ENCODE measurements around the gene CBFA2T2. TPM values are rescaled to one million over a fixed set of nuclear protein-coding genes. Genes with fewer than 3 reads are reported as not detected.

CBFA2T2 gene
- total and polyA plus RNA-seq, 2 donors (not counting 1 experiment from before 2014, with no cell fraction given): 26.9 to 30.0 TPM

- Mint-ChIP-seq H3K9me3 (ENCODE audit: insufficient read depth) (no peaks in the 10 kb centered on the region), H3K27ac (no peak overlapping the region), H3K4me3 (no peak overlapping the region), H3K27me3 (no peaks in the 10 kb centered on the region), H3K4me1 (peaks cover 12% of the 10 kb centered on the region)
- no peak overlapping the region for H3K27ac ChIP-seq (ENCODE audit: low read length in 2 of 2)
- ATAC-seq (ENCODE audit: low read depth) (no peak), DNase-seq (no peak)
- no peaks in the 10 kb centered on the region for H4K20me1 ChIP-seq (ENCODE audit: control insufficient read depth, insufficient read depth, low read length, poor library complexity, severe bottlenecking)
- H3K4me1 ChIP-seq (ENCODE audit: control insufficient read depth in 2 of 2, insufficient read depth in 2 of 2, low read length in 2 of 2): peaks cover 10% of the 10 kb centered on the region in 2 donors
- no peaks in the 10 kb centered on the region for H3K79me2 ChIP-seq (ENCODE audit: control insufficient read depth, insufficient read depth, low read length)
- H3K27me3 ChIP-seq (replicated peaks in 1 of 4; ENCODE audit: control extremely low read depth in 1 of 4, control insufficient read depth in 3 of 4, insufficient read depth in 4 of 4, low read length in 3 of 4): no peaks in the 10 kb centered on the region
- no peaks in the 10 kb centered on the region for H3K36me3 ChIP-seq (replicated peaks in 1 of 2; ENCODE audit: control extremely low read depth in 1 of 2, control insufficient read depth in 1 of 2, extremely low read depth in 1 of 2, insufficient read depth in 2 of 2, low read length in 1 of 2)
- no peak for TF ChIP-seq CTCF (IDR thresholded peaks at IDR 0.05)
- TF ChIP-seq EZH2 (IDR thresholded peaks at IDR 0.05; ENCODE audit: borderline replicate concordance, insufficient read depth, low read depth, low read length, poor library complexity, severe bottlenecking): no peak
- POLR2A ChIA-PET: no interaction called here
- H3K9me3 ChIP-seq (ENCODE audit: control extremely low read depth in 1 of 3, control insufficient read depth in 2 of 3, insufficient read depth in 1 of 3, low read length in 2 of 3): no peaks in the 10 kb centered on the region
- no peak overlapping the region for H3K4me3 ChIP-seq (ENCODE audit: control extremely low read depth in 1 of 5, extremely low read depth in 1 of 5, insufficient read depth in 1 of 5, low read depth in 2 of 5, low read length in 4 of 5)
- intact Hi-C loops (cut with micrococcal nuclease): no loop called here
- no peak overlapping the region for H2AFZ ChIP-seq (ENCODE audit: insufficient read depth, low read depth, low read length, poor library complexity, severe bottlenecking)
- CTCF ChIA-PET: interaction anchor here (1.6 to 2.5 kb wide), 3 partner anchors 14 to 193 kb away, joined by 4 to 7 read pairs (median 7); partner anchors contain the start of gene CBFA2T2
- WGBS (ENCODE audit: insufficient coverage): 86% methylated on average over 3 of the region's 11 CpGs
- no peak overlapping the region for H3K9ac ChIP-seq (ENCODE audit: low read length)
- no peak overlapping the region for H3K4me2 ChIP-seq (replicated peaks; ENCODE audit: low read depth, low read length, poor library complexity, severe bottlenecking)
Observed at GRCh38 chr20:33474963-33475362, 14.9 kb upstream of the CBFA2T2 start.

GRCh38 chr20:33475381-33476152 is 14.3 kb upstream of the CBFA2T2 start:
- 60% methylated on average over 1 of the region's 14 CpGs for WGBS (ENCODE audit: insufficient coverage)
- ChIA-PET POLR2A (interaction anchor here (0.6 to 0.9 kb wide), 2 partner anchors 14 to 77 kb away, joined by 3 to 12 read pairs; partner anchors contain the start of gene CBFA2T2), CTCF (interaction anchor here (0.6 to 2.5 kb wide), 6 partner anchors 9 to 1842 kb away, joined by 3 to 7 read pairs (median 5); partner anchors contain the start of gene CBFA2T2)
- TF ChIP-seq EZH2 (IDR thresholded peaks at IDR 0.05; ENCODE audit: borderline replicate concordance, insufficient read depth, low read depth, low read length, poor library complexity, severe bottlenecking) (no peak), CTCF (IDR thresholded peaks at IDR 0.05) (no peak)
- H3K27ac Mint-ChIP-seq: no peak overlapping the region
- Histone ChIP-seq H3K27ac (ENCODE audit: low read length in 2 of 2) (no peak overlapping the region), H3K4me1 (ENCODE audit: control insufficient read depth in 2 of 2, insufficient read depth in 2 of 2, low read length in 2 of 2) (peaks cover 10% of the 10 kb centered on the region in 2 donors), H3K4me2 (replicated peaks; ENCODE audit: low read depth, low read length, poor library complexity, severe bottlenecking) (peak overlapping the region; percentile 56), H3K4me3 (ENCODE audit: control extremely low read depth in 1 of 5, extremely low read depth in 1 of 5, insufficient read depth in 1 of 5, low read depth in 2 of 5, low read length in 4 of 5) (no peak overlapping the region), H2AFZ (ENCODE audit: insufficient read depth, low read depth, low read length, poor library complexity, severe bottlenecking) (peak overlapping the region; percentile 52), H3K9ac (ENCODE audit: low read length) (no peak overlapping the region), H4K20me1 (ENCODE audit: control insufficient read depth, insufficient read depth, low read length, poor library complexity, severe bottlenecking) (no peaks in the 10 kb centered on the region), H3K9me3 (ENCODE audit: control extremely low read depth in 1 of 3, control insufficient read depth in 2 of 3, insufficient read depth in 1 of 3, low read length in 2 of 3) (no peaks in the 10 kb centered on the region), H3K27me3 (replicated peaks in 1 of 4; ENCODE audit: control extremely low read depth in 1 of 4, control insufficient read depth in 3 of 4, insufficient read depth in 4 of 4, low read length in 3 of 4) (no peaks in the 10 kb centered on the region), H3K36me3 (replicated peaks in 1 of 2; ENCODE audit: control extremely low read depth in 1 of 2, control insufficient read depth in 1 of 2, extremely low read depth in 1 of 2, insufficient read depth in 2 of 2, low read length in 1 of 2) (no peaks in the 10 kb centered on the region), H3K79me2 (ENCODE audit: control insufficient read depth, insufficient read depth, low read length) (no peaks in the 10 kb centered on the region)
- H3K4me1 Mint-ChIP-seq: peaks cover 12% of the 10 kb centered on the region
- ATAC-seq (ENCODE audit: low read depth): peak; percentile 14
- no peaks in the 10 kb centered on the region for H3K9me3 Mint-ChIP-seq (ENCODE audit: insufficient read depth)
- intact Hi-C loops (cut with micrococcal nuclease): no loop called here
- H3K27me3 Mint-ChIP-seq: no peaks in the 10 kb centered on the region
- no peak for DNase-seq
- peak overlapping the region; percentile 5 for H3K4me3 Mint-ChIP-seq

Measured in B cell (primary cell).